AML-193 (cell line): Measurements from ENCODE around the gene RTTN.

ENCODE experiments used
- DNase-seq, 2 experiments: peaks; one replicate each; lab custom pipeline; 2025; lab: John Stamatoyannopoulos, UW

Gene RTTN

GRCh38 chr18:70197026-70197425 is 8.5 kb downstream of the RTTN start:
- DNase-seq: no peak

- DNase-seq: peak; percentile 35 to 57
Measured at GRCh38 chr18:70195852-70196434, 9.5 kb downstream of the RTTN start.

GRCh38 chr18:70195014-70195614 is 10.4 kb downstream of the RTTN start:
- DNase-seq: no peak

- no peak for DNase-seq
Measured at GRCh38 chr18:70194227-70194890, 11.1 kb downstream of the RTTN start.

GRCh38 chr18:70190529-70190928 is 15.0 kb downstream of the RTTN start:
- no peak for DNase-seq

GRCh38 chr18:70188113-70188512 is 17.4 kb downstream of the RTTN start:
- DNase-seq: no peak

- no peak for DNase-seq
Measured at GRCh38 chr18:70183441-70183840, 22.0 kb downstream of the RTTN start.

GRCh38 chr18:70182548-70182947 is 22.9 kb downstream of the RTTN start:
- DNase-seq: no peak

- no peak for DNase-seq
Measured at GRCh38 chr18:70181725-70182124, 23.8 kb downstream of the RTTN start.

GRCh38 chr18:70181015-70181414 is 24.5 kb downstream of the RTTN start:
- no peak for DNase-seq

GRCh38 chr18:70176537-70176936 is 28.9 kb downstream of the RTTN start:
- no peak for DNase-seq

GRCh38 chr18:70175216-70175615 is 30.3 kb downstream of the RTTN start:
- DNase-seq: no peak

GRCh38 chr18:70172225-70172624 is 33.3 kb downstream of the RTTN start:
- no peak for DNase-seq

GRCh38 chr18:70169747-70170146 is 35.7 kb downstream of the RTTN start:
- no peak for DNase-seq

GRCh38 chr18:70166668-70167067 is 38.8 kb downstream of the RTTN start:
- DNase-seq: no peak

GRCh38 chr18:70165936-70166335 is 39.6 kb downstream of the RTTN start:
- no peak for DNase-seq

GRCh38 chr18:70160073-70160678 is 45.3 kb downstream of the RTTN start:
- DNase-seq: no peak

GRCh38 chr18:70158992-70159717 is 46.3 kb downstream of the RTTN start:
- no peak for DNase-seq

GRCh38 chr18:70156886-70157285 is 48.6 kb downstream of the RTTN start:
- no peak for DNase-seq

GRCh38 chr18:70154591-70155194 is 50.8 kb downstream of the RTTN start:
- no peak for DNase-seq

- DNase-seq: peak; percentile 52 to 76
Measured at GRCh38 chr18:70151614-70152013, 53.9 kb downstream of the RTTN start.
